GM21619 (cell line): ENCODE data around the gene GIN1.

Source experiments
- ATAC-seq: cut with Tn5 transposase; IDR thresholded peaks from one replicate; pipeline ENCODE4 v1.9.1; 2021; ENCODE audit not compliant: unreplicated experiment

The GIN1 gene

GRCh38 chr5:103037673-103038455 is 82.1 kb downstream of the GIN1 start:
- ATAC-seq = no peak

- no peak for ATAC-seq
Measured at GRCh38 chr5:103036601-103037000, 83.3 kb downstream of the GIN1 start.
